ENCODE data around the gene WIPF2.
"Not testable (repeated sequence)": the region's sequence is repeated elsewhere in the genome, so short reads cannot be mapped to it uniquely, and the experiment has no call there.

The WIPF2 gene

GRCh38 chr17:40213914-40214313 lies 5.2 kb upstream of the WIPF2 start:
- H3K4me1 Mint-ChIP-seq (ENCODE audit: low read depth), result peaks cover 14% of the 10 kb centered on the region
- H3K4me3 Mint-ChIP-seq; H3K27ac Mint-ChIP-seq; H3K36me3 Mint-ChIP-seq (ENCODE audit: low read depth); H3K9me3 Mint-ChIP-seq; H3K27me3 Mint-ChIP-seq: not testable (repeated sequence)

GRCh38 chr17:40218006-40218739 lies 931 bp upstream of the WIPF2 start:
- peak overlapping the region; percentile 98 for H3K27ac Mint-ChIP-seq
- peaks cover 30% of the 10 kb centered on the region for H3K4me1 Mint-ChIP-seq (ENCODE audit: low read depth)
- H3K27me3 Mint-ChIP-seq, result no peaks in the 10 kb centered on the region
- H3K4me3 Mint-ChIP-seq, result peak overlapping the region; percentile 92
- peaks cover 1% of the 10 kb centered on the region for H3K36me3 Mint-ChIP-seq (ENCODE audit: low read depth)
- no peaks in the 10 kb centered on the region for H3K9me3 Mint-ChIP-seq

GRCh38 chr17:40219594-40220338 lies 662 bp downstream of the WIPF2 start:
- Mint-ChIP-seq H3K4me1 (ENCODE audit: low read depth) (peaks cover 38% of the 10 kb centered on the region), H3K4me3 (peak overlapping the region; percentile 92)

GRCh38 chr17:40224718-40225550 lies 5.8 kb downstream of the WIPF2 start:
- no peaks in the 10 kb centered on the region for H3K27me3 Mint-ChIP-seq
- peaks cover 19% of the 10 kb centered on the region for H3K36me3 Mint-ChIP-seq (ENCODE audit: low read depth)
- H3K4me1 Mint-ChIP-seq (ENCODE audit: low read depth), result peaks cover 28% of the 10 kb centered on the region
- H3K4me3 Mint-ChIP-seq, result no peak overlapping the region
- peak overlapping the region; percentile 38 for H3K27ac Mint-ChIP-seq
- H3K9me3 Mint-ChIP-seq, result no peaks in the 10 kb centered on the region

More at GRCh38 chr17:40219594-40220338, 662 bp downstream of the WIPF2 start:
- Mint-ChIP-seq H3K27me3 (no peaks in the 10 kb centered on the region), H3K36me3 (ENCODE audit: low read depth) (peaks cover 9% of the 10 kb centered on the region), H3K27ac (peak overlapping the region; percentile 79), H3K9me3 (no peaks in the 10 kb centered on the region)

GRCh38 chr17:40229146-40229545 lies 10.0 kb downstream of the WIPF2 start:
- H3K4me1 Mint-ChIP-seq (ENCODE audit: low read depth), result peaks cover 18% of the 10 kb centered on the region
- H3K27ac Mint-ChIP-seq, H3K27me3 Mint-ChIP-seq, H3K4me3 Mint-ChIP-seq, H3K9me3 Mint-ChIP-seq: not testable (repeated sequence)
- H3K36me3 Mint-ChIP-seq (ENCODE audit: low read depth), result peaks cover 26% of the 10 kb centered on the region

GRCh38 chr17:40230670-40231069 lies 11.6 kb downstream of the WIPF2 start:
- Mint-ChIP-seq H3K27me3 (no peaks in the 10 kb centered on the region), H3K4me1 (ENCODE audit: low read depth) (peaks cover 4% of the 10 kb centered on the region), H3K27ac (no peak overlapping the region), H3K4me3 (no peak overlapping the region), H3K9me3 (no peaks in the 10 kb centered on the region), H3K36me3 (ENCODE audit: low read depth) (peaks cover 30% of the 10 kb centered on the region)

GRCh38 chr17:40231928-40232327 lies 12.8 kb downstream of the WIPF2 start:
- not testable (repeated sequence) for H3K27ac Mint-ChIP-seq; H3K9me3 Mint-ChIP-seq; H3K27me3 Mint-ChIP-seq; H3K4me3 Mint-ChIP-seq; H3K4me1 Mint-ChIP-seq (ENCODE audit: low read depth)
- H3K36me3 Mint-ChIP-seq (ENCODE audit: low read depth), result peaks cover 32% of the 10 kb centered on the region

GRCh38 chr17:40241252-40241834 lies 22.2 kb downstream of the WIPF2 start:
- Mint-ChIP-seq H3K4me3 (no peak overlapping the region), H3K27ac (no peak overlapping the region), H3K9me3 (no peaks in the 10 kb centered on the region), H3K36me3 (ENCODE audit: low read depth) (peaks cover 8% of the 10 kb centered on the region), H3K27me3 (no peaks in the 10 kb centered on the region), H3K4me1 (ENCODE audit: low read depth) (peaks cover 28% of the 10 kb centered on the region)

GRCh38 chr17:40242774-40243173 lies 23.7 kb downstream of the WIPF2 start:
- Mint-ChIP-seq H3K4me3 (no peak overlapping the region), H3K27ac (peak overlapping the region; percentile 40), H3K4me1 (ENCODE audit: low read depth) (peaks cover 28% of the 10 kb centered on the region), H3K9me3 (no peaks in the 10 kb centered on the region), H3K36me3 (ENCODE audit: low read depth) (peaks cover 4% of the 10 kb centered on the region), H3K27me3 (no peaks in the 10 kb centered on the region)

GRCh38 chr17:40243761-40244160 lies 24.7 kb downstream of the WIPF2 start:
- Mint-ChIP-seq H3K4me1 (ENCODE audit: low read depth) (peaks cover 28% of the 10 kb centered on the region), H3K36me3 (ENCODE audit: low read depth) (peaks cover 4% of the 10 kb centered on the region), H3K27ac (no peak overlapping the region)

GRCh38 chr17:40244255-40244654 lies 25.2 kb downstream of the WIPF2 start:
- H3K36me3 Mint-ChIP-seq (ENCODE audit: low read depth), result peaks cover 4% of the 10 kb centered on the region
- H3K9me3 Mint-ChIP-seq, result no peaks in the 10 kb centered on the region
- H3K4me3 Mint-ChIP-seq, result no peak overlapping the region
- peaks cover 30% of the 10 kb centered on the region for H3K4me1 Mint-ChIP-seq (ENCODE audit: low read depth)
- H3K27me3 Mint-ChIP-seq, result no peaks in the 10 kb centered on the region
- no peak overlapping the region for H3K27ac Mint-ChIP-seq

More at GRCh38 chr17:40243761-40244160, 24.7 kb downstream of the WIPF2 start:
- Mint-ChIP-seq H3K27me3 (no peaks in the 10 kb centered on the region), H3K4me3 (no peak overlapping the region), H3K9me3 (no peaks in the 10 kb centered on the region)

GRCh38 chr17:40247926-40248495 lies 28.9 kb downstream of the WIPF2 start:
- Mint-ChIP-seq H3K36me3 (ENCODE audit: low read depth) (peaks cover 4% of the 10 kb centered on the region), H3K4me3 (no peak overlapping the region), H3K4me1 (ENCODE audit: low read depth) (peaks cover 27% of the 10 kb centered on the region), H3K27ac (no peak overlapping the region), H3K9me3 (no peaks in the 10 kb centered on the region), H3K27me3 (no peaks in the 10 kb centered on the region)

GRCh38 chr17:40248507-40248906 lies 29.4 kb downstream of the WIPF2 start:
- no peak overlapping the region for H3K27ac Mint-ChIP-seq
- no peaks in the 10 kb centered on the region for H3K27me3 Mint-ChIP-seq
- H3K36me3 Mint-ChIP-seq (ENCODE audit: low read depth), result peaks cover 4% of the 10 kb centered on the region
- H3K9me3 Mint-ChIP-seq, result no peaks in the 10 kb centered on the region
- peaks cover 25% of the 10 kb centered on the region for H3K4me1 Mint-ChIP-seq (ENCODE audit: low read depth)
- no peak overlapping the region for H3K4me3 Mint-ChIP-seq

GRCh38 chr17:40251576-40251975 lies 32.5 kb downstream of the WIPF2 start:
- Mint-ChIP-seq H3K27me3 (no peaks in the 10 kb centered on the region), H3K9me3 (no peaks in the 10 kb centered on the region), H3K36me3 (ENCODE audit: low read depth) (peaks cover 5% of the 10 kb centered on the region), H3K27ac (no peak overlapping the region), H3K4me1 (ENCODE audit: low read depth) (peaks cover 23% of the 10 kb centered on the region), H3K4me3 (no peak overlapping the region)
